Measurements from ENCODE around the gene DFFA. TPM values are rescaled to one million over a fixed set of nuclear protein-coding genes. Genes with fewer than 3 reads are reported as not detected.
"Not testable (repeated sequence)": the region's sequence is repeated elsewhere in the genome, so short reads cannot be mapped to it uniquely, and the experiment has no call there.

Gene DFFA
- total RNA-seq, 1 experiment from 2014 or later = 94.1 TPM

- Histone ChIP-seq H3K4ac (ENCODE audit: low read depth, low read length) (no peak overlapping the region), H3K14ac (ENCODE audit: insufficient read depth, low read length) (no peak overlapping the region), H4K8ac (replicated peaks; ENCODE audit: insufficient read length, low read depth, low read length) (no peak overlapping the region), H4K20me1 (ENCODE audit: control insufficient read depth, insufficient read depth, insufficient read length) (no peaks in the 10 kb centered on the region), H3K79me1 (ENCODE audit: insufficient read depth, low read depth, low read length, poor library complexity, severe bottlenecking) (no peaks in the 10 kb centered on the region), H3K9me3 (ENCODE audit: control insufficient read depth, low read depth, low read length) (no peaks in the 10 kb centered on the region), H3K18ac (ENCODE audit: insufficient read length, low read depth, low read length) (no peak overlapping the region), H3K27me3 (ENCODE audit: insufficient read depth, low read length) (no peaks in the 10 kb centered on the region), H3K27ac (ENCODE audit: insufficient read length, low read depth, low read length) (no peak overlapping the region), H3K56ac (ENCODE audit: insufficient read length, low read depth, low read length) (no peak overlapping the region), H3K23me2 (ENCODE audit: insufficient read length, low read depth, low read length, poor library complexity, severe bottlenecking) (no peaks in the 10 kb centered on the region), H2BK15ac (ENCODE audit: low read depth, low read length) (no peak overlapping the region), H4K5ac (ENCODE audit: insufficient read length, low read depth, low read length) (no peak overlapping the region), H3K4me1 (ENCODE audit: insufficient read depth, low read length) (no peaks in the 10 kb centered on the region), H3K9ac (ENCODE audit: extremely low read depth, insufficient read length, low read length) (no peak overlapping the region), H3K23ac (ENCODE audit: insufficient read length, low read depth, low read length) (no peak overlapping the region), H2BK5ac (ENCODE audit: insufficient read length, low read length) (no peak overlapping the region), H2AFZ (ENCODE audit: low read length) (no peak overlapping the region), H3T11ph (ENCODE audit: low read length) (no peak overlapping the region), H2AK5ac (ENCODE audit: insufficient read length, low read length) (no peak overlapping the region), H4K91ac (ENCODE audit: insufficient read length, low read depth, low read length) (no peak overlapping the region), H3K4me2 (ENCODE audit: insufficient read depth, insufficient read length, low read length) (no peak overlapping the region), H2BK12ac (ENCODE audit: insufficient read length, low read depth, low read length) (no peak overlapping the region), H3K79me2 (ENCODE audit: insufficient read depth, low read length) (no peaks in the 10 kb centered on the region), H2BK20ac (ENCODE audit: low read depth, low read length, poor library complexity, severe bottlenecking) (no peak overlapping the region), H2BK120ac (ENCODE audit: low read depth, low read length, poor library complexity, severe bottlenecking) (no peak overlapping the region)
- peaks cover 19 to 54% (median 42%) of the 10 kb centered on the region in 3 experiments for H3K36me3 Mint-ChIP-seq (ENCODE audit: insufficient read depth in 1 of 3, low read depth in 3 of 3)
- H3K4me3 Mint-ChIP-seq = no peak overlapping the region
- WGBS (ENCODE audit: extremely low coverage, insufficient read length, low lambda C conversion rate) = no CpG with 5 or more reads among the region's 9 CpGs
- no peaks in the 10 kb centered on the region for H3K4me1 Mint-ChIP-seq
- H3K27me3 Mint-ChIP-seq (ENCODE audit: low read depth) = no peaks in the 10 kb centered on the region
- TF ChIP-seq CTCF (conservative IDR thresholded peaks at IDR 0.05) = no peak
- no peak for DNase-seq
- peaks cover 0 to 4% of the 10 kb centered on the region in 2 experiments; a peak in 1 of 5 replicates for H3K9me3 Mint-ChIP-seq
- H3K27ac Mint-ChIP-seq = peak overlapping the region in 1 of 3 experiments; percentile 40; a peak in 2 of 7 replicates
Measured at GRCh38 chr1:10457875-10458274, 14.5 kb downstream of the DFFA start.

GRCh38 chr1:10457462-10457861 lies 14.9 kb downstream of the DFFA start:
- H3K4me2 ChIP-seq (ENCODE audit: insufficient read depth, insufficient read length, low read length); H2AFZ ChIP-seq (ENCODE audit: low read length); H4K5ac ChIP-seq (ENCODE audit: insufficient read length, low read depth, low read length); DNase-seq; H3K79me1 ChIP-seq (ENCODE audit: insufficient read depth, low read depth, low read length, poor library complexity, severe bottlenecking); H3K79me2 ChIP-seq (ENCODE audit: insufficient read depth, low read length); H2AK5ac ChIP-seq (ENCODE audit: insufficient read length, low read length); H3K9me3 Mint-ChIP-seq; H4K91ac ChIP-seq (ENCODE audit: insufficient read length, low read depth, low read length); H3K9me3 ChIP-seq (ENCODE audit: control insufficient read depth, low read depth, low read length); H2BK120ac ChIP-seq (ENCODE audit: low read depth, low read length, poor library complexity, severe bottlenecking); H3K27ac ChIP-seq (ENCODE audit: insufficient read length, low read depth, low read length); H3K4me1 Mint-ChIP-seq; H2BK20ac ChIP-seq (ENCODE audit: low read depth, low read length, poor library complexity, severe bottlenecking); H4K20me1 ChIP-seq (ENCODE audit: control insufficient read depth, insufficient read depth, insufficient read length); H3K27ac Mint-ChIP-seq; H3K4ac ChIP-seq (ENCODE audit: low read depth, low read length); H3K27me3 ChIP-seq (ENCODE audit: insufficient read depth, low read length); H2BK15ac ChIP-seq (ENCODE audit: low read depth, low read length); H2BK12ac ChIP-seq (ENCODE audit: insufficient read length, low read depth, low read length); H3K27me3 Mint-ChIP-seq (ENCODE audit: low read depth); H3T11ph ChIP-seq (ENCODE audit: low read length); H3K18ac ChIP-seq (ENCODE audit: insufficient read length, low read depth, low read length); H3K4me1 ChIP-seq (ENCODE audit: insufficient read depth, low read length); H3K23me2 ChIP-seq (ENCODE audit: insufficient read length, low read depth, low read length, poor library complexity, severe bottlenecking); H3K9ac ChIP-seq (ENCODE audit: extremely low read depth, insufficient read length, low read length); H3K56ac ChIP-seq (ENCODE audit: insufficient read length, low read depth, low read length); H4K8ac ChIP-seq (replicated peaks; ENCODE audit: insufficient read length, low read depth, low read length); H3K4me3 Mint-ChIP-seq; H2BK5ac ChIP-seq (ENCODE audit: insufficient read length, low read length); H3K23ac ChIP-seq (ENCODE audit: insufficient read length, low read depth, low read length); H3K14ac ChIP-seq (ENCODE audit: insufficient read depth, low read length): not testable (repeated sequence)
- WGBS (ENCODE audit: extremely low coverage, insufficient read length, low lambda C conversion rate) = no CpG with 5 or more reads among the region's 7 CpGs
- peaks cover 16 to 50% (median 37%) of the 10 kb centered on the region in 3 experiments for H3K36me3 Mint-ChIP-seq (ENCODE audit: insufficient read depth in 1 of 3, low read depth in 3 of 3)
